Stomach (tissue), 9 donors: ENCODE results near the gene EPHA10. TPM values are rescaled to one million over a fixed set of nuclear protein-coding genes. Genes with fewer than 3 reads are reported as not detected.
A peak's percentile ranks its signal among the peaks of the same experiment; 100 is the strongest.
"Not testable (repeated sequence)": the region's sequence is repeated elsewhere in the genome, so short reads cannot be mapped to it uniquely, and the experiment has no call there.

Source experiments
- DNase-seq, 2 donors: peaks; one replicate each; pipeline versions ENCODE4 v3.0.0 to v3.0.0-alpha.2; 2013 to 2019
- H3K27ac ChIP-seq, 5 donors: fragments of 200-600 bp in 4 of 5; sonication (generic) in 4 of 5; one replicate each; pipeline ENCODE4 v1.5.1; 2013 to 2019; ENCODE audit warnings: mild to moderate bottlenecking in 1 of 5, moderate library complexity in 1 of 5
- H3K27me3 ChIP-seq, 3 donors: fragments of 200-600 bp; sonication (generic); one replicate each; pipeline ENCODE4 v1.5.1; 2017 to 2019; ENCODE audit warnings: mixed run types in 1 of 3
- H3K36me3 ChIP-seq, 4 donors: fragments of 200-600 bp; sonication (generic); 1 replicate in 3 of 4; 2 replicates in 1 of 4; pipeline ENCODE4 v1.5.1; 2016 to 2019
- H3K4me1 ChIP-seq, 4 donors: fragments of 200-600 bp; sonication (generic); one replicate each; pipeline ENCODE4 v1.5.1; 2016 to 2019
- H3K4me3 ChIP-seq, 4 donors: fragments of 200-600 bp; sonication (generic) in 3 of 4; one replicate each; pipeline ENCODE4 v1.5.1; 2016 to 2019; ENCODE audit warnings: mild to moderate bottlenecking in 1 of 4
- H3K9me3 ChIP-seq, 4 donors: fragments of 200-600 bp; sonication (generic); one replicate each; pipeline ENCODE4 v1.5.1; 2016 to 2019
- EP300 ChIP-seq: sonication (generic); formaldehyde crosslinking; IDR thresholded peaks from one replicate; pipeline ENCODE4 v1.6.1; 2017; ENCODE audit warnings: antibody characterized with exemption
- POLR2A ChIP-seq, 4 donors: fragments of 450-650 bp; IDR thresholded peaks; one replicate each; pipeline ENCODE4 v1.6.1; 2016; ENCODE audit warnings: antibody characterized with exemption in 4 of 4, control low read depth in 2 of 4, mild to moderate bottlenecking in 1 of 4, moderate library complexity in 1 of 4
- POLR2AphosphoS5 ChIP-seq, 3 donors: sonication (generic); formaldehyde crosslinking; IDR thresholded peaks; one replicate each; pipeline ENCODE4 v1.6.1; 2016; ENCODE audit warnings: antibody characterized with exemption in 3 of 3
- WGBS, 5 donors: extraction: QIAGEN DNeasy Blood & Tissue Kit in 3 of 5; methylation state at CpG; one replicate each; pipeline versions ENCODE4 v1.1.5 to v1.1.7; 2013 to 2018; 5-methylcytosine and 5-hydroxymethylcytosine counted together
- intact Hi-C: fragments of 100-400 bp; cut with DNase I; formaldehyde crosslinking; loops from one replicate; pipeline ENCODE4 v1.15.1; 2023; ENCODE audit warnings: low total_unique reads
- polyA plus RNA-seq, 3 donors: library from polyadenylated mRNA; stranded (reverse); fragments of 200-250 nt; gene quantifications; one replicate each; pipeline ENCODE4 v1.2.3, GENCODE V29; 2013
- total RNA-seq, 5 donors: library from RNA; depleted of rRNA; stranded (reverse); fragments of >200 nt; gene quantifications; one replicate each; pipeline versions ENCODE4 v1.1.0 to v1.2.3, GENCODE V29; 2014 to 2016
- TF ChIP-seq, protein P1 (sequence below), 7 experiments: fragments of 450-650 bp in 4 of 7; fragments of 200-600 bp in 3 of 7; sonication (generic) in 3 of 7; IDR thresholded peaks; one replicate each; pipeline ENCODE4 v1.5.1; 2016 to 2019; ENCODE audit warnings: antibody characterized with exemption in 7 of 7, control low read depth in 2 of 7, mild to moderate bottlenecking in 1 of 7
- donor health status: healthy with polysubstance abuse.
- donor health status: Bipolar disorder and iron deficiency.
- donor health status: healthy.

Gene EPHA10
- total and polyA plus RNA-seq, 8 donors = 0.18 to 212 (median 1.8) TPM; not detected in 1

DNA sequence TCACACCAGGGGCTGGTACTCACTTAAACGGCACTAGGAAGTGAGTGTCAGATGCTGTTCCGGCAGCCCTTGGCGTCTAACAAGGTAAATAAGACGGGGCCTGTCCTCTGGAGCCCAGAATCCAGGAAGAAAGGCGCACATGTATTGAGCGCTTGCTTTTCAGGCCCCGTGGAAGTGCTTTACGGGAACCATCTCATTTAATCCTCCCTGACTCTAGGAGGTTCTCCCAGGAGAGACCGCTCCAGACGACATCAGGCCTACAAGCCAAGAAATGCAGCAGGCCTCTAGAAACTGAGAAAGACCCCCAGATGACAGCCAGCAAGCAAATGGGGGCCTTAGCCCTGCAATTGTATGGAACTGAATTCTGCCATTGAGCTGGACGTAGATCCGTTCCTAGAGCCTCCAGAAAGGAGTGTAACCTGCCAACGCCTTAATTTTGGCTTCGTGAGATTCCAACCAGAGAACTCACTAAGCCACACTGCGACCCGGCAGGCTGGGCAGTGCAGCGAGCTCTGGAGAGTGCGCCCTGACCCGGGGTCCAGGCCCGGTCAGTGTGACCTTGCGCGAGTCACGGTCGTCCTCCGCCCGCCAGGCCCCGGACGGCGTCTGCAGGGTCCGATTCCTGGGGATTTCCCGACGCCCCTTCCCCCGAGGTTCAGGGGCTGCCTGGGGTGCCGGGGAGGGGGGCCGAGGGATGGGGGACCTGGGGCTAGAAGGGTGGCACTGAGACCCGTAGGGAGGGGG, 28.2 kb upstream of the EPHA10 start:
- peak overlapping the region; percentile 55 to 74 (median 68) for H3K4me3 ChIP-seq
- peaks cover 15 to 25% (median 23%) of the 10 kb centered on the region in 4 donors for H3K4me1 ChIP-seq
- peaks cover 0 to 1% (median 0%) of the 10 kb centered on the region in 4 donors for H3K36me3 ChIP-seq
- peaks cover 0 to 58% (median 0%) of the 10 kb centered on the region in 3 donors for H3K27me3 ChIP-seq
- H3K9me3 ChIP-seq = no peaks in the 10 kb centered on the region
- no peak for DNase-seq
- TF ChIP-seq, protein P1, sequence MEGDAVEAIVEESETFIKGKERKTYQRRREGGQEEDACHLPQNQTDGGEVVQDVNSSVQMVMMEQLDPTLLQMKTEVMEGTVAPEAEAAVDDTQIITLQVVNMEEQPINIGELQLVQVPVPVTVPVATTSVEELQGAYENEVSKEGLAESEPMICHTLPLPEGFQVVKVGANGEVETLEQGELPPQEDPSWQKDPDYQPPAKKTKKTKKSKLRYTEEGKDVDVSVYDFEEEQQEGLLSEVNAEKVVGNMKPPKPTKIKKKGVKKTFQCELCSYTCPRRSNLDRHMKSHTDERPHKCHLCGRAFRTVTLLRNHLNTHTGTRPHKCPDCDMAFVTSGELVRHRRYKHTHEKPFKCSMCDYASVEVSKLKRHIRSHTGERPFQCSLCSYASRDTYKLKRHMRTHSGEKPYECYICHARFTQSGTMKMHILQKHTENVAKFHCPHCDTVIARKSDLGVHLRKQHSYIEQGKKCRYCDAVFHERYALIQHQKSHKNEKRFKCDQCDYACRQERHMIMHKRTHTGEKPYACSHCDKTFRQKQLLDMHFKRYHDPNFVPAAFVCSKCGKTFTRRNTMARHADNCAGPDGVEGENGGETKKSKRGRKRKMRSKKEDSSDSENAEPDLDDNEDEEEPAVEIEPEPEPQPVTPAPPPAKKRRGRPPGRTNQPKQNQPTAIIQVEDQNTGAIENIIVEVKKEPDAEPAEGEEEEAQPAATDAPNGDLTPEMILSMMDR (IDR thresholded peaks at IDR 0.05) = no peak
- no peak for TF ChIP-seq EP300
- TF ChIP-seq POLR2A (IDR thresholded peaks at IDR 0.05) = no peak
- TF ChIP-seq POLR2AphosphoS5 (IDR thresholded peaks at IDR 0.05) = no peak
- intact Hi-C loops = no loop called here
- peak overlapping the region in 3 of 5 donors; percentile 7 to 40 (median 38) for H3K27ac ChIP-seq
- 31 to 53% (median 38%) methylated on average over 20 to 36 of the region's 36 CpGs for WGBS, 5 donors

DNA sequence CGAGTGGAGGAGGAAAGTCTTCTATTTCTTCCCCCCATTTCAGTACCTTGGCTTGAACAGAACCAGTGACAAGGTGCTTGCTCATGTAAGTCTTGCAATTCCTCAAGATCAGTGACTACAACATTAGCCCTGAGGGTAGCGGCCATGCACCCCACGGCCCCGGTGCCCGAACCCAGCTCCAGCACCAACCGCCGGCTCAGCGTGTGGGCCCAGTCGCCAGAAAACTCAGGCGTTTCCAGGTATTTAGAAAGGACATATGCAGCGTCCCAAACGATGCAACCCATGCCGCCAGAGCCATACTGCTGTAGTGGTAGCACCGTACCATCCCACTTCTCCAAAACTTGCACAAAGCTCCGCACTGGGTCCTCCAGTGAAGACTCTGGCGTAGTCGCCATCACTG, 17.6 kb upstream of the EPHA10 start:
- Histone ChIP-seq H3K36me3 (no peaks in the 10 kb centered on the region), H3K27me3 (peaks cover 0 to 65% (median 0%) of the 10 kb centered on the region in 3 donors), H3K4me3 (no peak overlapping the region), H3K4me1 (peaks cover 0 to 4% (median 0%) of the 10 kb centered on the region in 4 donors), H3K27ac (no peak overlapping the region), H3K9me3 (no peaks in the 10 kb centered on the region)
- DNase-seq = no peak
- intact Hi-C loops = no loop called here
- 82 to 86% (median 84%) methylated on average over 17 of the region's 17 CpGs for WGBS, 5 donors
- TF ChIP-seq EP300 (no peak), POLR2A (IDR thresholded peaks at IDR 0.05) (no peak), POLR2AphosphoS5 (IDR thresholded peaks at IDR 0.05) (no peak)
- TF ChIP-seq, protein P1 (IDR thresholded peaks at IDR 0.05) = no peak

GRCh38 chr1:37778654-37779053, 13.7 kb upstream of the EPHA10 start:
- H3K27ac ChIP-seq = no peak overlapping the region
- TF ChIP-seq POLR2A (IDR thresholded peaks at IDR 0.05) = no peak
- TF ChIP-seq, protein P1 (IDR thresholded peaks at IDR 0.05) = no peak
- TF ChIP-seq POLR2AphosphoS5 (IDR thresholded peaks at IDR 0.05) = no peak
- TF ChIP-seq EP300 = no peak
- no peak overlapping the region for H3K4me3 ChIP-seq
- WGBS, 5 donors = 83 to 100% (median 89%) methylated on average over 1 to 3 of the region's 3 CpGs
- peaks cover 0 to 4% (median 0%) of the 10 kb centered on the region in 4 donors for H3K4me1 ChIP-seq
- intact Hi-C loops = no loop called here
- peaks cover 0 to under 1% (median under 1%) of the 10 kb centered on the region in 4 donors for H3K9me3 ChIP-seq
- H3K27me3 ChIP-seq = peaks cover 0 to 47% (median 0%) of the 10 kb centered on the region in 3 donors
- no peaks in the 10 kb centered on the region for H3K36me3 ChIP-seq
- DNase-seq = no peak

DNA sequence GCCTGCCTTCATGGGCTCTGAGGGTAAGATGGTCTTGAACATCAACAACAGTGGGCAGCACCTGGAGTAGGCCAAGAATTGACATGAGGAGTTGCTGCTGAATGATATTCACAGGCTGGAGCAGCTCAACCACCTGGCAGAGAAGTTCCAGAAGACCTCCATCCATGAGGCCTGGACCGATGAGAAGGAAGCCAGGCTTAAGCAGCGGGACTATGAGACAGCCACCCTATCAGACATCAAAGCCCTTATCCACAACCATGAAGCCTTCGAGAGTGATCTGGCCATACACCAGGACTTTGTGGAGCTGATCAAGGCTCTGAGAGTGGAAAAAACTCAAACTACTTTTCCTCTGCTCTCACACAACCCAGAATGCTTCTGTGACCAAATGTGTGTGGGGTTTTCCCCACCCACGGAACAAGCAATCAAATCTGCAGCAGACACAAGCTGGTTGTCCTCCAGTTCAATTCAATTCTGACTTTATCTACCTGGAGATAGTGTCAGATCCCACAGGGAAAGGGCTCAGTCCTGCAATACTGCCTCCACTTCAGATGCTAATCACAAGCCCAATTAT, 12.1 kb upstream of the EPHA10 start:
- intact Hi-C loops = no loop called here
- H3K4me1 ChIP-seq = peaks cover 0 to 4% (median 0%) of the 10 kb centered on the region in 4 donors
- H3K27ac ChIP-seq = no peak overlapping the region
- H3K9me3 ChIP-seq = peaks cover 0 to 5% (median 1%) of the 10 kb centered on the region in 4 donors
- no peak for DNase-seq
- H3K27me3 ChIP-seq = peaks cover 0 to 32% (median 0%) of the 10 kb centered on the region in 3 donors
- 56 to 70% (median 63%) methylated on average over 4 of the region's 4 CpGs for WGBS, 5 donors
- no peak overlapping the region for H3K4me3 ChIP-seq
- no peaks in the 10 kb centered on the region for H3K36me3 ChIP-seq
- TF ChIP-seq POLR2A (IDR thresholded peaks at IDR 0.05) (no peak), EP300 (no peak), POLR2AphosphoS5 (IDR thresholded peaks at IDR 0.05) (no peak)
- TF ChIP-seq, protein P1 (IDR thresholded peaks at IDR 0.05) = no peak

DNA sequence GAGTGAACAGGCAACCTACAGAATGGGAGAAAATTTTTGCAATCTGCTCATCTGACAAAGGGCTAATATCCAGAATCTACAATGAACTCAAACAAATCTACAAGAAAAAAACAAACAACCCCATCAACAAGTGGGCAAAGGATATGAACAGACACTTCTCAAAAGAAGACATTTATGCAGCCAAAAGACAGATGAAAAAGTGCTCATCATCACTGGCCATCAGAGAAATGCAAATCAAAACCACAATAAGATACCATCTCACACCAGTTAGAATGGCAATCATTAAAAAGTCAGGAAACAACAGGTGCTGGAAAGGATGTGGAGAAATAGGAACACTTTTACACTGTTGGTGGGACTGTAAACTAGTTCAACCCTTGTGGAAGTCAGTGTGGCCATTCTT, 6.5 kb upstream of the EPHA10 start:
- H3K9me3 ChIP-seq, H3K4me3 ChIP-seq, H3K27ac ChIP-seq, H3K36me3 ChIP-seq, H3K4me1 ChIP-seq, DNase-seq, intact Hi-C loops: not testable (repeated sequence)
- H3K27me3 ChIP-seq = peaks cover 3 to 60% (median 12%) of the 10 kb centered on the region in 3 donors
